HG02970 (cell line): Measurements from ENCODE around the gene GPX7.
"Not testable (repeated sequence)": the region's sequence is repeated elsewhere in the genome, so short reads cannot be mapped to it uniquely, and the experiment has no call there.

ENCODE experiments used
- ATAC-seq: cut with Tn5 transposase; IDR thresholded peaks from one replicate; pipeline ENCODE4 v1.9.1; 2021; ENCODE audit warnings: mild to moderate bottlenecking, moderate library complexity, moderate number of reproducible peaks; ENCODE audit not compliant: unreplicated experiment, low FRiP score

GPX7 gene

GRCh38 chr1:52601991-52602855 lies at the start of gene GPX7:
TSS of gene GPX7 (plus strand) at chr1:52602371. CDS start at chr1:52602410, 39 bp downstream.
- ATAC-seq, result no peak

- peak; percentile 51 for ATAC-seq
Measured at GRCh38 chr1:52552505-52553361, 49.4 kb upstream of the GPX7 start, which contains the start of gene TUT4. TSS of gene TUT4 (minus strand) at chr1:52553092. CDS start at chr1:52526280, 26,812 bp downstream.

GRCh38 chr1:52553362-52554266 lies 48.6 kb upstream of the GPX7 start:
- ATAC-seq, result peak; percentile 44

GRCh38 chr1:52554267-52554640 lies 47.9 kb upstream of the GPX7 start:
- ATAC-seq, result no peak

GRCh38 chr1:52554756-52555155 lies 47.4 kb upstream of the GPX7 start:
- no peak for ATAC-seq

GRCh38 chr1:52556641-52557360 lies 45.4 kb upstream of the GPX7 start:
- no peak for ATAC-seq

GRCh38 chr1:52558941-52559340 lies 43.2 kb upstream of the GPX7 start:
- no peak for ATAC-seq

- no peak for ATAC-seq
Measured at GRCh38 chr1:52559875-52560274, 42.3 kb upstream of the GPX7 start.

- no peak for ATAC-seq
Measured at GRCh38 chr1:52562766-52563165, 39.4 kb upstream of the GPX7 start.

GRCh38 chr1:52567943-52568342 lies 34.2 kb upstream of the GPX7 start:
- no peak for ATAC-seq

GRCh38 chr1:52569449-52570210 lies 32.5 kb upstream of the GPX7 start:
- ATAC-seq, result no peak

- ATAC-seq, result no peak
Measured at GRCh38 chr1:52571783-52572182, 30.4 kb upstream of the GPX7 start.

GRCh38 chr1:52572387-52572786 lies 29.8 kb upstream of the GPX7 start:
- ATAC-seq, result no peak

GRCh38 chr1:52574594-52574993 lies 27.6 kb upstream of the GPX7 start:
- ATAC-seq, result no peak

GRCh38 chr1:52576074-52576473 lies 26.1 kb upstream of the GPX7 start:
- no peak for ATAC-seq

- not testable (repeated sequence) for ATAC-seq
Measured at GRCh38 chr1:52578066-52578465, 24.1 kb upstream of the GPX7 start.

- ATAC-seq, result no peak
Measured at GRCh38 chr1:52579415-52579814, 22.8 kb upstream of the GPX7 start.

GRCh38 chr1:52580283-52580682 lies 21.9 kb upstream of the GPX7 start:
- no peak for ATAC-seq

- ATAC-seq, result no peak
Measured at GRCh38 chr1:52582116-52582696, 20.0 kb upstream of the GPX7 start.
